K562 (cell line): Measurements from ENCODE around the gene HLA-E. TPM values are rescaled to one million over a fixed set of nuclear protein-coding genes. Genes with fewer than 3 reads are reported as not detected.

Source experiments
- ARID1B ChIP-seq: fragments of 450-650 bp; IDR thresholded peaks from 2 replicates; pipeline ENCODE4 v1.6.1; 2016; ENCODE audit warnings: antibody characterized with exemption, mild to moderate bottlenecking, inconsistent platforms
- CAMTA2 ChIP-seq: fragments of 250-450 bp; sonication (Bioruptor Pico); conservative IDR thresholded peaks from 2 replicates; pipeline ENCODE4 v1.5.1; 2022
- CBFA2T3 ChIP-seq: fragments of 450-650 bp; IDR thresholded peaks from 2 replicates; pipeline ENCODE4 v1.6.1; 2017
- CEBPG ChIP-seq, 3 experiments: fragments of 200-800 bp in 1 of 3; sonication (Bioruptor generic) in 1 of 3; sonication (generic) in 1 of 3; formaldehyde crosslinking in 1 of 3; IDR thresholded peaks in 2 of 3; conservative IDR thresholded peaks in 1 of 3; 2 replicates each; pipeline versions ENCODE4 v1.6.1 to v1.8.0; 2016 to 2022; ENCODE audit warnings: missing compliant biosample characterization in 2 of 3, missing genetic modification characterization in 2 of 3, mild to moderate bottlenecking in 1 of 3, missing genetic modification reagents in 1 of 3
- HEY1 ChIP-seq: fragments of 250-450 bp; sonication (Bioruptor Pico); IDR thresholded peaks from 2 replicates; pipeline ENCODE4 v1.5.0; 2020; ENCODE audit warnings: mild to moderate bottlenecking, moderate library complexity, borderline replicate concordance
- HNRNPH1 ChIP-seq: fragments of 200-400 bp; formaldehyde crosslinking; optimal IDR thresholded peaks from 2 replicates; pipeline ENCODE3; 2017; ENCODE audit warnings: low read depth, mild to moderate bottlenecking, low read length, moderate library complexity
- PRMT5 ChIP-seq: sonication (generic); formaldehyde crosslinking; IDR thresholded peaks from 2 replicates; pipeline ENCODE4 v1.5.0; 2020; ENCODE audit warnings: missing genetic modification reagents
- SMAD3 ChIP-seq: fragments of 450-650 bp; formaldehyde crosslinking; conservative IDR thresholded peaks from 2 replicates; pipeline ENCODE4 v1.4.0; 2020; ENCODE audit warnings: mild to moderate bottlenecking
- TBL1XR1 ChIP-seq, 2 experiments: IDR thresholded peaks; 2 replicates each; pipeline ENCODE4 v1.6.1; 2012; ENCODE audit warnings: improper control_type of control experiment in 2 of 2, low read length in 2 of 2, mild to moderate bottlenecking in 1 of 2
- TEAD4 ChIP-seq, 2 experiments: sonication (generic) in 1 of 2; formaldehyde crosslinking in 1 of 2; IDR thresholded peaks; 2 replicates each; pipeline versions ENCODE4 v1.6.1 to v1.8.0; 2012 to 2022; ENCODE audit warnings: borderline replicate concordance in 1 of 2, inconsistent platforms in 1 of 2, low read length in 1 of 2, mild to moderate bottlenecking in 1 of 2, missing genetic modification reagents in 1 of 2
- polyA plus RNA-seq, 8 experiments: library from polyadenylated mRNA; depleted of rRNA in 4 of 8; stranded (reverse) in 5 of 8; unstranded in 3 of 8; fragments of >200 nt; fragmentation: Nextera tagmentation in 2 of 8; fragmentation: Illumina TruSeq in 1 of 8; extraction: Ambion mirVana in 2 of 8; extraction: Trizol in 1 of 8; gene quantifications; 2 replicates each; pipeline versions ENCODE4 v1.2.1 to v1.2.3, GENCODE V29; 2011 to 2014; ENCODE audit warnings: inconsistent platforms in 1 of 8, missing spikeins in 1 of 8
- total RNA-seq, 7 experiments: library from RNA; depleted of rRNA in 6 of 7; stranded (reverse); fragments of >200 nt in 6 of 7; fragmentation: Illumina TruSeq in 2 of 7; extraction: Trizol in 2 of 7; gene quantifications; 2 replicates each; pipeline versions ENCODE4 v1.2.1 to v1.2.3, GENCODE V29; 2011 to 2021; ENCODE audit warnings: low replicate concordance in 1 of 7
- TF ChIP-seq, protein P1 (sequence below), 2 experiments: fragments of 450-650 bp in 1 of 2; sonication (generic) in 1 of 2; formaldehyde crosslinking in 1 of 2; IDR thresholded peaks; 2 replicates each; pipeline versions ENCODE4 v1.7.1 to v1.9.0; 2016 to 2022; ENCODE audit warnings: inconsistent platforms in 1 of 2, mild to moderate bottlenecking in 1 of 2, missing genetic modification reagents in 1 of 2
- TF ChIP-seq, protein P2 (sequence below): IDR thresholded peaks from 2 replicates; pipeline ENCODE4 v1.6.1; 2016; ENCODE audit warnings: missing genetic modification characterization, missing compliant biosample characterization

Gene HLA-E
- total and polyA plus RNA-seq, 9 of the 15 experiments (the other 6 are each of a cell fraction or from before 2014, with no cell fraction given): 3.2 to 39.9 (median 26.8) TPM

DNA sequence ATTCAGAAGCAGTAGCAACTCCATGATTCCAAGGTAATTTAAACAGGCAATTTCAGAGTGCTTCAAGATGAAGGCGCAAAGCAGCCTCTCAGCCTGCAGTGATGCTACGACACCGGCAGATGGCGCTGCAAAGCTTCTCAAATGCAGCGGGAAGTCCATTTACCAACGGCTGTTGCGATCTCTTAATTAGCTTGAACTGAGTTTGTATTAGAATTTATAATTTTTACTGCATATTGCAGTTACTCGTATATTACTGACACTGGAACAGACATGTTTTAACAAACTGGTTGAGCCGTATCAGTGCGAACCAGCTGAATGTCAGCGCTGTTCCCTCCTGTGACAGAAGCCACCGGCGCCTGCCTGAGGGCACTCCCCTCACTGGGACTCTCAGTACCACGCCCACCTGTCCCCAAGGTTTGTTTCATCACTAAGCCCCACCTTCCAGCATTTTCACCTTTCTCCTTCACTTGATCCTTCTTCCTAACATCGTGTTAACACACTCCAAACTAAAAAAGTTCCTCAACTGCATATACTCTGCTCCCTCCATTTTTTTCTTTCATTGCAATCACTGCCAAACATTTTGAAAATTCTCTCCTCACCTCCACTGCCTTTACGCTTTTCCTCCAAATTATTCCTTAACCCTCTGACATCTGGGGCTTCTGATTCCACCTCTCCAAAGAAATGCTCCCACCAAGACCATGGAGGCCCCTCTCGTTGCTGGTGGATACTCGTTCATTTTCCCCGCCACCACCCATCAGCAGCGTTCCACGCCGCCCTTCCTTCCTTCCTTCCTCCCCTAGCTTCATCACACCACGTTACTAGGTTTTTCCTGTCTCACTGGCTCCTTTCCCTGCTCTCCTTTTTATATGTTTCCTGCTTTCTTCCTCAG is 52.5 kb downstream of the HLA-E start (continued):
- TF ChIP-seq TBL1XR1 (IDR thresholded peaks at IDR 0.05; ENCODE audit: low read length in 2 of 2) (0 out of 4 replicates have a peak, but pooled peaks of 1 of the 2 experiments have one; percentile 21), TEAD4 (IDR thresholded peaks at IDR 0.05; ENCODE audit: low read length) (peak; percentile 19; the same call in 1 of the 2 replicates), TEAD4 (CRISPR knock-in tag; IDR thresholded peaks at IDR 0.05; ENCODE audit: borderline replicate concordance) (no peak), CAMTA2 (no peak), HNRNPH1 (no peak), CBFA2T3 (no peak), CEBPG (CRISPR knock-in tag; IDR thresholded peaks at IDR 0.05) (no peak), CEBPG (tag; conservative IDR thresholded peaks at IDR 0.05 in 1 of 2, IDR thresholded peaks at IDR 0.05 in 1 of 2) (peak in 1 of 2 experiments; percentile 19; a peak in 1 of 4 replicates), PRMT5 (CRISPR knock-in tag) (no peak), SMAD3 (CRISPR knock-in tag) (no peak), ARID1B (0 out of 2 replicates have a peak, but pooled peaks have one; percentile 20), HEY1 (CRISPR knock-in tag) (0 out of 2 replicates have a peak, but pooled peaks have one; percentile 78)
- TF ChIP-seq, protein P1, sequence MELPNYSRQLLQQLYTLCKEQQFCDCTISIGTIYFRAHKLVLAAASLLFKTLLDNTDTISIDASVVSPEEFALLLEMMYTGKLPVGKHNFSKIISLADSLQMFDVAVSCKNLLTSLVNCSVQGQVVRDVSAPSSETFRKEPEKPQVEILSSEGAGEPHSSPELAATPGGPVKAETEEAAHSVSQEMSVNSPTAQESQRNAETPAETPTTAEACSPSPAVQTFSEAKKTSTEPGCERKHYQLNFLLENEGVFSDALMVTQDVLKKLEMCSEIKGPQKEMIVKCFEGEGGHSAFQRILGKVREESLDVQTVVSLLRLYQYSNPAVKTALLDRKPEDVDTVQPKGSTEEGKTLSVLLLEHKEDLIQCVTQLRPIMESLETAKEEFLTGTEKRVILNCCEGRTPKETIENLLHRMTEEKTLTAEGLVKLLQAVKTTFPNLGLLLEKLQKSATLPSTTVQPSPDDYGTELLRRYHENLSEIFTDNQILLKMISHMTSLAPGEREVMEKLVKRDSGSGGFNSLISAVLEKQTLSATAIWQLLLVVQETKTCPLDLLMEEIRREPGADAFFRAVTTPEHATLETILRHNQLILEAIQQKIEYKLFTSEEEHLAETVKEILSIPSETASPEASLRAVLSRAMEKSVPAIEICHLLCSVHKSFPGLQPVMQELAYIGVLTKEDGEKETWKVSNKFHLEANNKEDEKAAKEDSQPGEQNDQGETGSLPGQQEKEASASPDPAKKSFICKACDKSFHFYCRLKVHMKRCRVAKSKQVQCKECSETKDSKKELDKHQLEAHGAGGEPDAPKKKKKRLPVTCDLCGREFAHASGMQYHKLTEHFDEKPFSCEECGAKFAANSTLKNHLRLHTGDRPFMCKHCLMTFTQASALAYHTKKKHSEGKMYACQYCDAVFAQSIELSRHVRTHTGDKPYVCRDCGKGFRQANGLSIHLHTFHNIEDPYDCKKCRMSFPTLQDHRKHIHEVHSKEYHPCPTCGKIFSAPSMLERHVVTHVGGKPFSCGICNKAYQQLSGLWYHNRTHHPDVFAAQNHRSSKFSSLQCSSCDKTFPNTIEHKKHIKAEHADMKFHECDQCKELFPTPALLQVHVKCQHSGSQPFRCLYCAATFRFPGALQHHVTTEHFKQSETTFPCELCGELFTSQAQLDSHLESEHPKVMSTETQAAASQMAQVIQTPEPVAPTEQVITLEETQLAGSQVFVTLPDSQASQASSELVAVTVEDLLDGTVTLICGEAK (IDR thresholded peaks at IDR 0.05): no peak
- TF ChIP-seq, protein P1 (CRISPR knock-in tag; IDR thresholded peaks at IDR 0.05): no peak
- TF ChIP-seq, protein P2, sequence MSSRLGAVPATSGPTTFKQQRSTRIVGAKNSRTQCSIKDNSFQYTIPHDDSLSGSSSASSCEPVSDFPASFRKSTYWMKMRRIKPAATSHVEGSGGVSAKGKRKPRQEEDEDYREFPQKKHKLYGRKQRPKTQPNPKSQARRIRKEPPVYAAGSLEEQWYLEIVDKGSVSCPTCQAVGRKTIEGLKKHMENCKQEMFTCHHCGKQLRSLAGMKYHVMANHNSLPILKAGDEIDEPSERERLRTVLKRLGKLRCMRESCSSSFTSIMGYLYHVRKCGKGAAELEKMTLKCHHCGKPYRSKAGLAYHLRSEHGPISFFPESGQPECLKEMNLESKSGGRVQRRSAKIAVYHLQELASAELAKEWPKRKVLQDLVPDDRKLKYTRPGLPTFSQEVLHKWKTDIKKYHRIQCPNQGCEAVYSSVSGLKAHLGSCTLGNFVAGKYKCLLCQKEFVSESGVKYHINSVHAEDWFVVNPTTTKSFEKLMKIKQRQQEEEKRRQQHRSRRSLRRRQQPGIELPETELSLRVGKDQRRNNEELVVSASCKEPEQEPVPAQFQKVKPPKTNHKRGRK (tag): no peak
